HepG2 (cell line): Measurements from ENCODE around the gene POLR3H. TPM values are rescaled to one million over a fixed set of nuclear protein-coding genes. Genes with fewer than 3 reads are reported as not detected.

Experiments
- ATRX ChIP-seq: sonication (generic); formaldehyde crosslinking; IDR thresholded peaks from 2 replicates; pipeline ENCODE4 v1.4.0; 2020; ENCODE audit warnings: missing genetic modification reagents, borderline replicate concordance
- CCDC6 ChIP-seq: sonication (generic); formaldehyde crosslinking; IDR thresholded peaks from 2 replicates; pipeline ENCODE4 v1.8.1; 2022; ENCODE audit warnings: mild to moderate bottlenecking, missing genetic modification reagents, moderate library complexity
- FOSL1 ChIP-seq: sonication (generic); formaldehyde crosslinking; IDR thresholded peaks from 2 replicates; pipeline ENCODE4 v1.9.0; 2021; ENCODE audit warnings: missing genetic modification reagents, borderline replicate concordance
- GLI4 ChIP-seq: sonication (generic); formaldehyde crosslinking; IDR thresholded peaks from 2 replicates; pipeline ENCODE4 v1.5.1; 2020; ENCODE audit warnings: missing genetic modification reagents, mild to moderate bottlenecking, moderate library complexity, borderline replicate concordance
- MIXL1 ChIP-seq: IDR thresholded peaks from 2 replicates; pipeline ENCODE4 v1.6.1; 2016
- RBM39 ChIP-seq: fragments of 200-400 bp; formaldehyde crosslinking; IDR thresholded peaks from one replicate; pipeline ENCODE4 v1.6.1; 2018; ENCODE audit warnings: antibody characterized with exemption, mild to moderate bottlenecking, low read depth, low read length; ENCODE audit not compliant: poor library complexity, severe bottlenecking
- RFXANK ChIP-seq: IDR thresholded peaks from 2 replicates; pipeline ENCODE4 v1.6.1; 2016
- RXRA ChIP-seq: sonication (generic); formaldehyde crosslinking; IDR thresholded peaks from 2 replicates; pipeline ENCODE4 v1.5.1; 2020; ENCODE audit warnings: missing genetic modification reagents
- SALL1 ChIP-seq: sonication (generic); formaldehyde crosslinking; IDR thresholded peaks from 2 replicates; pipeline ENCODE4 v1.8.0; 2022; ENCODE audit warnings: mild to moderate bottlenecking, missing genetic modification reagents
- ZNF326 ChIP-seq: sonication (generic); formaldehyde crosslinking; IDR thresholded peaks from 2 replicates; pipeline ENCODE4 v1.4.0; 2020; ENCODE audit warnings: missing genetic modification reagents, borderline replicate concordance
- ZNF350 ChIP-seq: sonication (generic); formaldehyde crosslinking; IDR thresholded peaks from 2 replicates; pipeline ENCODE4 v1.4.0; 2020; ENCODE audit warnings: mild to moderate bottlenecking, low read depth, missing genetic modification reagents, borderline replicate concordance
- polyA plus RNA-seq, 8 experiments: library from polyadenylated mRNA; depleted of rRNA in 3 of 8; stranded (reverse) in 7 of 8; unstranded in 1 of 8; fragments of >200 nt; fragmentation: Illumina TruSeq in 4 of 8; extraction: Trizol in 4 of 8; gene quantifications; 2 replicates each; pipeline versions ENCODE4 v1.2.1 to v1.2.3, GENCODE V29; 2011 to 2016; ENCODE audit warnings: low read depth in 4 of 8, missing spikeins in 1 of 8, mixed read lengths in 1 of 8; ENCODE audit not compliant: insufficient read depth in 1 of 8
- total RNA-seq, 5 experiments: library from RNA; depleted of rRNA; stranded (reverse); fragments of >200 nt; fragmentation: Illumina TruSeq; extraction: Trizol; gene quantifications; 2 replicates each; pipeline ENCODE4 v1.2.3, GENCODE V29; 2016; ENCODE audit warnings: low read depth in 1 of 5
- TF ChIP-seq, protein P1 (sequence below): IDR thresholded peaks from 2 replicates; pipeline ENCODE4 v1.6.1; 2016; ENCODE audit warnings: missing genetic modification reagents, missing compliant biosample characterization
- TF ChIP-seq, protein P2 (sequence below): sonication (generic); formaldehyde crosslinking; IDR thresholded peaks from 2 replicates; pipeline ENCODE4 v1.4.0; 2020; ENCODE audit warnings: missing genetic modification reagents, mild to moderate bottlenecking, borderline replicate concordance
- TF ChIP-seq, protein P3 (sequence below): sonication (generic); formaldehyde crosslinking; IDR thresholded peaks from 2 replicates; pipeline ENCODE4 v1.9.0; 2022; ENCODE audit warnings: low read depth, missing genetic modification reagents
- TF ChIP-seq, protein P4 (sequence below): sonication (generic); formaldehyde crosslinking; IDR thresholded peaks from 2 replicates; pipeline ENCODE4 v1.4.0; 2020; ENCODE audit warnings: missing genetic modification reagents, low read depth, mild to moderate bottlenecking, borderline replicate concordance
- TF ChIP-seq, protein P5 (sequence below): sonication (generic); formaldehyde crosslinking; IDR thresholded peaks from 2 replicates; pipeline ENCODE4 v1.4.0; 2020; ENCODE audit warnings: missing genetic modification reagents, borderline replicate concordance
- TF ChIP-seq, protein P6 (sequence below): sonication (generic); formaldehyde crosslinking; IDR thresholded peaks from 2 replicates; pipeline ENCODE4 v1.8.0; 2022; ENCODE audit warnings: missing genetic modification reagents, mild to moderate bottlenecking, moderate library complexity, borderline replicate concordance

POLR3H gene
- total and polyA plus RNA-seq, 2 of the 13 experiments (the other 11 are each of a cell fraction or from before 2014, with no cell fraction given), result 10.3 to 28.6 TPM

DNA sequence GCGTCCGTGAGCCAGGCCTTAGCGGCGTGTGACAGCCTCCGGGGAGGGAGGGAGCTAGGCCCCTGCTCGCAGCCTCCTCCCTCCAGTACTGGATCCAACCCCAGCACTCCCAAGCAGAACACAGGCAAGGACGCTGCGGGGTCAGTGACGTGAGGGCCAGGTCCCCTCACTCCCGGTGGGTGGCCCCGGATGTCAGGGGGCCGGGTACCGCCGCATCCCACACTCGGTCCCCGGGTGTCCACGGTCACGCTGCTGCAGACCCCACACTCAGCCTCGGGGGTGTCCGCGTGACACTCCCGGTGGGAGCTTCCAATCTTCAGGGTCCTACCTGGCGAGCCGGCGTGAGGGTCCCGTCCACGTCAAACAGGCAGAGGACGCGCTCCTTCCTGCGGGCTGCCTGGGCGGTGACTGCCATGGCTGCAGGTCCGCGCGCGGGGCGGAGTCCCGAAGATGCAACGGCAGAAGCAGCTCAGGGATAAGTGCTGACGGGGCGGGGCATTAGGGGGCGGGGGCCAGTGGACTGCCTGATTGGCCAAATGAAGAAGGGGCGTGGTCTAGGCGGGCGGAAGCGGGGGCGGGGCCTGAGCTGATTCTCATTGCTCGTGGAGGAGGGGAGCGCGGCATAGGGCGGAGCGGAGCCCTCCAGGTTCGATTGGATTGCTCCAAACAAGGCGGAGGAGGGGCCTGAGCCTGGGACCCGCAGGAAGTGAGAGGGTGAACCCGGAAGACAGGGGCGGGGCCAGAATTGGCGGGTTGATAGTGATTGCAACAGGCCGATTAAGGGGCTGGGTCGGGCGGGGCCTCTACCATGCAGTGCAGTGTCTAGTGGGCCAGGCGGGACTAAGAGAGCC, 45.3 kb upstream of the POLR3H start, which contains the start of gene PMM1 (continued):
- TF ChIP-seq, protein P1, sequence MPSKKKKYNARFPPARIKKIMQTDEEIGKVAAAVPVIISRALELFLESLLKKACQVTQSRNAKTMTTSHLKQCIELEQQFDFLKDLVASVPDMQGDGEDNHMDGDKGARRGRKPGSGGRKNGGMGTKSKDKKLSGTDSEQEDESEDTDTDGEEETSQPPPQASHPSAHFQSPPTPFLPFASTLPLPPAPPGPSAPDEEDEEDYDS (CRISPR knock-in tag), result peak; percentile 64; the same call in 1 of the 2 replicates
- TF ChIP-seq, protein P2, sequence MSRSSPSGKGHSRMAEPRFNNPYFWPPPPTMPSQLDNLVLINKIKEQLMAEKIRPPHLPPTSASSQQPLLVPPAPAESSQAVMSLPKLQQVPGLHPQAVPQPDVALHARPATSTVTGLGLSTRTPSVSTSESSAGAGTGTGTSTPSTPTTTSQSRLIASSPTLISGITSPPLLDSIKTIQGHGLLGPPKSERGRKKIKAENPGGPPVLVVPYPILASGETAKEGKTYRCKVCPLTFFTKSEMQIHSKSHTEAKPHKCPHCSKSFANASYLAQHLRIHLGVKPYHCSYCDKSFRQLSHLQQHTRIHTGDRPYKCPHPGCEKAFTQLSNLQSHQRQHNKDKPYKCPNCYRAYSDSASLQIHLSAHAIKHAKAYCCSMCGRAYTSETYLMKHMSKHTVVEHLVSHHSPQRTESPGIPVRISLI (CRISPR knock-in tag), result no peak
- no peak for TF ChIP-seq RFXANK (CRISPR knock-in tag)
- no peak for TF ChIP-seq MIXL1 (CRISPR knock-in tag)
- no peak for TF ChIP-seq CCDC6 (CRISPR knock-in tag)
- TF ChIP-seq, protein P3, sequence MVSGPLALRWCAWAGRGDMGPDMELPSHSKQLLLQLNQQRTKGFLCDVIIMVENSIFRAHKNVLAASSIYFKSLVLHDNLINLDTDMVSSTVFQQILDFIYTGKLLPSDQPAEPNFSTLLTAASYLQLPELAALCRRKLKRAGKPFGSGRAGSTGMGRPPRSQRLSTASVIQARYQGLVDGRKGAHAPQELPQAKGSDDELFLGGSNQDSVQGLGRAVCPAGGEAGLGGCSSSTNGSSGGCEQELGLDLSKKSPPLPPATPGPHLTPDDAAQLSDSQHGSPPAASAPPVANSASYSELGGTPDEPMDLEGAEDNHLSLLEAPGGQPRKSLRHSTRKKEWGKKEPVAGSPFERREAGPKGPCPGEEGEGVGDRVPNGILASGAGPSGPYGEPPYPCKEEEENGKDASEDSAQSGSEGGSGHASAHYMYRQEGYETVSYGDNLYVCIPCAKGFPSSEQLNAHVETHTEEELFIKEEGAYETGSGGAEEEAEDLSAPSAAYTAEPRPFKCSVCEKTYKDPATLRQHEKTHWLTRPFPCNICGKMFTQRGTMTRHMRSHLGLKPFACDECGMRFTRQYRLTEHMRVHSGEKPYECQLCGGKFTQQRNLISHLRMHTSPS (CRISPR knock-in tag), result no peak
- TF ChIP-seq, protein P4, sequence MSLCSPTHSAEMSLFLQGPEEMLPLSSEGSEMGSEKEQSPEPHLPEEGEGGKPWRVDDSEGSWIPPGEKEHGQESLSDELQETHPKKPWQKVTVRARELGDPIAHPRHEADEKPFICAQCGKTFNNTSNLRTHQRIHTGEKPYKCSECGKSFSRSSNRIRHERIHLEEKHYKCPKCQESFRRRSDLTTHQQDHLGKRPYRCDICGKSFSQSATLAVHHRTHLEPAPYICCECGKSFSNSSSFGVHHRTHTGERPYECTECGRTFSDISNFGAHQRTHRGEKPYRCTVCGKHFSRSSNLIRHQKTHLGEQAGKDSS (CRISPR knock-in tag), result 0 out of 2 replicates have a peak, but pooled peaks have one; percentile 19
- 0 out of 2 replicates have a peak, but pooled peaks have one; percentile 44 for TF ChIP-seq ZNF350 (CRISPR knock-in tag)
- TF ChIP-seq RBM39, result peak; percentile 30
- TF ChIP-seq RXRA (CRISPR knock-in tag), result 0 out of 2 replicates have a peak, but pooled peaks have one; percentile 12
- TF ChIP-seq ATRX, result no peak
- TF ChIP-seq FOSL1 (CRISPR knock-in tag), result no peak
- 0 out of 2 replicates have a peak, but pooled peaks have one; percentile 51 for TF ChIP-seq ZNF326 (CRISPR knock-in tag)
- TF ChIP-seq SALL1 (CRISPR knock-in tag), result peak; percentile 39
- no peak for TF ChIP-seq GLI4 (CRISPR knock-in tag)
- TF ChIP-seq, protein P5, sequence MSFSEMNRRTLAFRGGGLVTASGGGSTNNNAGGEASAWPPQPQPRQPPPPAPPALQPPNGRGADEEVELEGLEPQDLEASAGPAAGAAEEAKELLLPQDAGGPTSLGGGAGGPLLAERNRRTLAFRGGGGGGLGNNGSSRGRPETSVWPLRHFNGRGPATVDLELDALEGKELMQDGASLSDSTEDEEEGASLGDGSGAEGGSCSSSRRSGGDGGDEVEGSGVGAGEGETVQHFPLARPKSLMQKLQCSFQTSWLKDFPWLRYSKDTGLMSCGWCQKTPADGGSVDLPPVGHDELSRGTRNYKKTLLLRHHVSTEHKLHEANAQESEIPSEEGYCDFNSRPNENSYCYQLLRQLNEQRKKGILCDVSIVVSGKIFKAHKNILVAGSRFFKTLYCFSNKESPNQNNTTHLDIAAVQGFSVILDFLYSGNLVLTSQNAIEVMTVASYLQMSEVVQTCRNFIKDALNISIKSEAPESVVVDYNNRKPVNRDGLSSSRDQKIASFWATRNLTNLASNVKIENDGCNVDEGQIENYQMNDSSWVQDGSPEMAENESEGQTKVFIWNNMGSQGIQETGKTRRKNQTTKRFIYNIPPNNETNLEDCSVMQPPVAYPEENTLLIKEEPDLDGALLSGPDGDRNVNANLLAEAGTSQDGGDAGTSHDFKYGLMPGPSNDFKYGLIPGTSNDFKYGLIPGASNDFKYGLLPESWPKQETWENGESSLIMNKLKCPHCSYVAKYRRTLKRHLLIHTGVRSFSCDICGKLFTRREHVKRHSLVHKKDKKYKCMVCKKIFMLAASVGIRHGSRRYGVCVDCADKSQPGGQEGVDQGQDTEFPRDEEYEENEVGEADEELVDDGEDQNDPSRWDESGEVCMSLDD, result no peak; the same call in 1 of the 2 replicates
- TF ChIP-seq, protein P6, sequence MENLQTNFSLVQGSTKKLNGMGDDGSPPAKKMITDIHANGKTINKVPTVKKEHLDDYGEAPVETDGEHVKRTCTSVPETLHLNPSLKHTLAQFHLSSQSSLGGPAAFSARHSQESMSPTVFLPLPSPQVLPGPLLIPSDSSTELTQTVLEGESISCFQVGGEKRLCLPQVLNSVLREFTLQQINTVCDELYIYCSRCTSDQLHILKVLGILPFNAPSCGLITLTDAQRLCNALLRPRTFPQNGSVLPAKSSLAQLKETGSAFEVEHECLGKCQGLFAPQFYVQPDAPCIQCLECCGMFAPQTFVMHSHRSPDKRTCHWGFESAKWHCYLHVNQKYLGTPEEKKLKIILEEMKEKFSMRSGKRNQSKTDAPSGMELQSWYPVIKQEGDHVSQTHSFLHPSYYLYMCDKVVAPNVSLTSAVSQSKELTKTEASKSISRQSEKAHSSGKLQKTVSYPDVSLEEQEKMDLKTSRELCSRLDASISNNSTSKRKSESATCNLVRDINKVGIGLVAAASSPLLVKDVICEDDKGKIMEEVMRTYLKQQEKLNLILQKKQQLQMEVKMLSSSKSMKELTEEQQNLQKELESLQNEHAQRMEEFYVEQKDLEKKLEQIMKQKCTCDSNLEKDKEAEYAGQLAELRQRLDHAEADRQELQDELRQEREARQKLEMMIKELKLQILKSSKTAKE (CRISPR knock-in tag), result no peak
